GM21528 (cell line): ENCODE data around the gene COL4A6.

Source experiments
- ATAC-seq: cut with Tn5 transposase; IDR thresholded peaks from one replicate; pipeline ENCODE4 v1.9.1; 2021; ENCODE audit warnings: mild to moderate bottlenecking, moderate library complexity; ENCODE audit not compliant: unreplicated experiment, low FRiP score

The COL4A6 gene

DNA sequence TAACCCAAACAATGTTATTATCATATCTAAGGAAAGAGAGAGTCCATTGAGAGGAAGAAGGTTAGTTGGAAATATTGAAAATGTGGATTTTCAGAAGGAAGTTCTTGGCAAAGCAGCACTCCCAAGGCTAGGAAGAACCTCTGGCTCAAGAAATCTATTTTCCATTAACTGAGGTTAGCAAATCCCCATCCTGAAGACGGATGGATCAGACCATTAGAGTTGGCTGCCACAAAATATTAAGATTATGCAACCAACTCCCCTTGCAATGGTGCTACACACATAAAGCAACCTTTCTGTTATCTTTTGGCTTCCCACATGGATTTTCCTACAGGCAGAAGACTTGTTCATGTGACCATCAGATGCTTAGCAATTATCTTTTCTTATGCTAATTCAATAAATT lies 96.3 kb downstream of the COL4A6 start:
- no peak for ATAC-seq

GRCh38 chrX:108332281-108332680 lies 105.9 kb downstream of the COL4A6 start:
- ATAC-seq, result peak; percentile 66

DNA sequence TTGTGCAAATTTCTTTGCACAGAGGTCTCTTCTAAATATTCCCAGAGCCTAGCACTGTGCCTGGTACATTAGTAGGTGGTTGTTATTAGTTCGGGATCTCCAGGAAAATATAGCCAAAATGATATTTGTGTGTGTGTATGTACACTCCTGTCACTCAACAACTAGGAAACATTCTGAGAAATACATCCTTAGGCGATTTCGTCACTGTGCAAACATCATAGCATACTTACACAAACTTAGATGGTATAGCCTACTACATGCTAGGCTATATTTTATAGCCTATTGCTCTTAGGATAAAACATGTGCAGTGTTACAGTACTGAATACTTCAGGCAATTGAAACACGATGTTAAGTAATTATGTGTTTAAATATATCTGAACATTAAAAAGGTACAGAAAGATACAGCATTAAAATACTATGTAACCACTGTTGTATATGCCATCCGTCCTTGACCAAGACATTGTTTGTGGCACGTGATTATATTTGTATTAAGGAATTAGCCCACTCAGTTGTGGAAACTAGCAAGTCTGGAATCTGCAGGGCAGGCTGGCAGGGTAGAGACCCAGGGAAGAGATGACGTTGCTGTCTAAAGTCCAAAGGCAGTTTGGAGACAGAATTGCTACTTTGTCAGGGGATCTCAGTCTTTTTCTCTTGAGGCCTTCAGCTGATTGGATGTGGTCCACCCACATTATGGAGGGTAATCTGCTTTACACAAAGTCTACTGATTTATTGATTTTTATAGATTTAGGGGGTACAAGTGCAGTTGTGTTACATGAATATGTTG lies 106.9 kb downstream of the COL4A6 start:
- ATAC-seq, result no peak

DNA sequence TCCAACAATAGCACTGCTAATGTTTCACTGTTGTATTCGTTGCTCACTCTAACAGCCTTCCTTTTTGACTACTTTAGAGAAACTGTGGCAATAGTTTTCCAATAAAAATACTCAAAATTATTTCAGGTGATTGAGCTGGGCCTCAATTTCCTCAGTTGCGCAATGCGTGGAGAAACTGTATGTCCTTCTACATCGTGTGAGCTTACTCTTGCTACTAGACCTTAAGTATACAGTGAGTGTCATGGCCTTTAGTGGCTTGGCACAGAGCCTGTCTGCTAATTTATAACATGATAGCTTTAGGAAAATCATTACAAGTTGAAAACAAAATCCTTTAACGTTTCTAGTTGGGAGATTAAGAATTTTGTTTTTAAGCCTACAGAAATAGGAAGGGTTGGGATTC lies 114.5 kb downstream of the COL4A6 start:
- ATAC-seq, result no peak

DNA sequence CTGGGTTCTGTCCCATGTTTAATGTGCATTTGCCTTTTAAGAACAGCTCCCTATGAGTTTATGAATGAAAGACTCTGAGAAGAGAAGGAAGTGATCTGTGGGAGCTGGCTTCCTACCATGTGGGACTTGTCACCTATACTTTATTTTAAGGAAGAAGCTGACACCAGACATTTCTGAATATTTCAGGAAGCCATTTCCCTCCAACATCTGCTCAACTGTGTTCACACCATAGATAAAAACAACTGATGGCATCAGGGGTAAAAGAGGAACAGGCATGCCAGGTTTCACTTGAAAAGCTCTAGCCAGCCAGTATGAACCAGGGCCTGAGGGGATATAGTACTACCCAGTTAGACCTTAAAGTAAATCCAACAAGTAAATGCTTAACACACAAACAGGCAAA lies 116.0 kb downstream of the COL4A6 start:
- ATAC-seq, result no peak

- ATAC-seq, result no peak
Measured at GRCh38 chrX:108316456-108316855, 121.8 kb downstream of the COL4A6 start.

GRCh38 chrX:108313669-108314068 lies 124.6 kb downstream of the COL4A6 start:
- ATAC-seq, result no peak

DNA sequence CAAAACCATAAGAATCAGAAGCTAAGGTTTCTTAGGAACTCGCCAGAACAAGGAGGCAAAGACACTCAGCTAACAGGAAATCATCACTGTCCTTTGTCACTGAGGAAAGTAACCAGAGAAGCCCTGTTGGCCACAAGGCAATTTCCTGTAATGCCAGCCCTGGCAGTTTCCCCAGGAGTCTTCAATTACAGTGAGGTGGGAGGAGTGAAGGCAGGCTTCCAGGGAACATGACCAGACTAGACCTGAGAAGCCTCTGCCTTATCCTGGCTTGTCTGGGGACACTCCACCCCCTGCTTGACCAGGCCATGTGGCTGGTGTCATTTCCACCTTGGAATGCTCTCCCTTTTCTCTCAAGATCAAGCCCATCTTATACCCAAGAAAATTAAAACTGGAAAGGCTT lies 125.3 kb downstream of the COL4A6 start:
- no peak for ATAC-seq

- ATAC-seq, result no peak
Measured at GRCh38 chrX:108312011-108312410, 126.2 kb downstream of the COL4A6 start.

DNA sequence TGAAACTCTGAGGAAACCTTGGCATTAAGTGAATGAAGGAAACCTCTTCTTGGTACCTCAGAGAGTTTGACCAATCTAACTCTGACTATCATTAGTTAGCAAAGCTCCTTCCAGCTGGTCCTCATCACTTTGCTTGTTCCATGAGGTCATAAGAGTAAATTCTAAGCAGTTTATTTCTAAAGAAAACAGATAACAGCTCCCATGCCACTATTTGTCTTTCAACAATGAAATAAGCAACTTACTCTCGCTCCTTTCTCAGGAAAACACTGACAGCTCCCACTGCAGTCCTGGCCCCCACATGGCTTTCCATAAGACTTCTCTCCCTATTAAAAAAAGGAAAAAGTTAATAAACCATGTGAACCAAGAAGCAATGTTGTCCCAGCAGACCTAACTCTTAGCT lies 127.7 kb downstream of the COL4A6 start:
- ATAC-seq, result no peak

- ATAC-seq, result no peak
Measured at GRCh38 chrX:108309144-108309543, 129.1 kb downstream of the COL4A6 start.

DNA sequence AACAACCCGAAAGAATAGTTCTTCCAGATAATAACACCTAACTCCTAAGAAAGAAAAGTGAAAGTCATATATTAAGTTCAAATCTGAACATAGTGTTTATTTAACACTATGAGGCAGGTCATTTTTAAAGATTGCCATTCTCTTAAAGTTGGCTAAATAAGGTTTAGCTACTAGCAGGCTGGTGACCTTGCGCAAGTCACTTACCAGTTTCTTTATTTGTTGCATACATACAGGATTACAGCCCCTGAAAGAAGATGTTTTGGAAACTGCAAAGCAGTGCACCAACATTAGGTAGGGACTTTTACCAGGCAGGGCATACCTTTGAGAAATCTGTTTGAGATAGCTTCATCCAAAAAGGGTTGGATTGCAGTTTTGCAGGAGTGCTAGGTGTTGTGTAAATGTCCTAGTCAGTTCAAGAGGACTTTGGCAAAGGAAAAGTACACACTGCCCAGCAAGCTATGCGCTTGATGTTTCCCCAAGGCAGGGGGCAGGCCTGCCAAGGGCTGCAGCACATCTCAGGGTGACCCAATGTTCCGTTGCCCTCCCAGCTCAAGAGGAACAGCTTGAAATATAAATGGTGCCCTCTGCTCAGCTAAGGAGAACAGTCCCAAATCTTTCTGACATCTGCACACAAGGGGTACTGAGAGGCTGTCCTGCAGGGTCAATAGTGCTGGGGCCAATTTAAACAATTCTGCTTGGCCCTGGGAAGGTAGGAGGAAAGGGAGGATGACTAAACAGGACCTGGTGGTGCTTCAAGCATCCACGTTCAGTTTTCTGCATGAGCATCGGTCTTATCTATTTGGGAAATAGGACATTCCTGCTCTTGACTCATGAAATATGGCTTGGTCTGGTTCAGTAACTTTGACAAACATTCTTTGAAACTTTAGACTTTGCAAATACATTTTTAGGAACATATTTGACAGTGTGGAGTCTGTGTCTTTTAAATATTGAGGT lies 130.8 kb downstream of the COL4A6 start:
- no peak for ATAC-seq

- no peak for ATAC-seq
Measured at GRCh38 chrX:108306086-108306485, 132.1 kb downstream of the COL4A6 start.

- no peak for ATAC-seq
Measured at GRCh38 chrX:108304757-108305156, 133.5 kb downstream of the COL4A6 start.

GRCh38 chrX:108304210-108304609 lies 134.0 kb downstream of the COL4A6 start:
- no peak for ATAC-seq

- ATAC-seq, result no peak
Measured at GRCh38 chrX:108303682-108304081, 134.5 kb downstream of the COL4A6 start.

GRCh38 chrX:108299704-108300103 lies 138.5 kb downstream of the COL4A6 start:
- ATAC-seq, result no peak

- ATAC-seq, result no peak
Measured at GRCh38 chrX:108299101-108299591, 139.1 kb downstream of the COL4A6 start.

- ATAC-seq, result no peak
Measured at GRCh38 chrX:108298165-108298602, 140.0 kb downstream of the COL4A6 start.

DNA sequence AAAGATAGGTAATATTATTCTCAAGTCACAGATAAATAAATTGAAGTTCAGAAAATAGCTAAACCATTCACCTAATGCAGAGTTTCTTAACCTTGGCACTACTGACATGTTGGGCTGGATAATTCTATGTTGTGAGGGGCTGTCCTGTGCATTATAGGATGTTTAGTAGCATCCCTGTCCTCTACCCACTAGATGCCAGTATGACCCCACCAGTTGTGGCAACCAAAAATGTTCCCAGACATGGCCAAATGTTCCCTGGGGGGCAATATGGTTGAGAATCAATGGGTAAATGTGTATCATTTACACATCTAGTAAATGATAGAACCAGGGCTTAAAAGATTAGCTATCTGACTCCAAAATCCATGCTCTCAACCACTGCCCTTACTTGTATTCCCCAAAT lies 140.9 kb downstream of the COL4A6 start:
- no peak for ATAC-seq

DNA sequence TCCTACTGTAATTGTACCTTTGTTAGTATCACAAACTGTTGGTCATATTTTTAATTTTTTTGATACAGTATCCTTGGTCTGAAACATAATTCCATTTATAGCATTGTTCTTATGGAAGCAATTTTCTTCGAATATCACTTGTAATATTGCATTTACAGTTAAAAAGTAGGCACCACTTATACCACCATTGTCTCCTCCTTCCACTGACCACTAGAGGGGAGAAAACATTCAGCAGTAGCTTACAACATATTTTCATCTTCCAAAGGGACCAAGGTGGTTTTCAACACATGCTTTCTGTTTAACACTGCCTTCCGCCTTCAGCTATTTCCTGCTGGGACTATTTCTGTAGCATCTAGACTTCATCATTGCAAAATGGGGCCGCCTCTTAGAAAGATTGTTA lies 146.2 kb downstream of the COL4A6 start:
- ATAC-seq, result no peak
